ENCODE measurements around the gene DGKB.

- TF ChIP-seq YY1 (IDR thresholded peaks at IDR 0.05; ENCODE audit: low read depth) (no peak), ELF1 (IDR thresholded peaks at IDR 0.05) (no peak), NFIC (IDR thresholded peaks at IDR 0.05; ENCODE audit: borderline replicate concordance) (no peak), GABPA (IDR thresholded peaks at IDR 0.05; ENCODE audit: low read depth) (no peak), EP300 (IDR thresholded peaks at IDR 0.05; ENCODE audit: borderline replicate concordance in 1 of 2, low read depth in 1 of 2, low read length in 1 of 2) (no peak), CHD2 (IDR thresholded peaks at IDR 0.05; ENCODE audit: low read length, partially characterized antibody) (no peak), RFX5 (IDR thresholded peaks at IDR 0.05; ENCODE audit: low read length) (no peak), CTCF (IDR thresholded peaks at IDR 0.05) (no peak), RCOR1 (IDR thresholded peaks at IDR 0.05; ENCODE audit: low read length) (no peak), EZH2phosphoT487 (IDR thresholded peaks at IDR 0.05; ENCODE audit: borderline replicate concordance, low read depth) (no peak), ZBTB33 (IDR thresholded peaks at IDR 0.05; ENCODE audit: borderline replicate concordance, low read depth) (no peak)
Observed at GRCh38 chr7:14505906-14506305, 396.6 kb downstream of the DGKB start.

All from SK-N-SH (cell line).